AG09319 (cell line): ENCODE results near the gene KCNMB4.

ENCODE experiments used
- DNase-seq: peaks from one replicate; pipeline ENCODE4 v3.0.0-alpha.2; 2010; ENCODE audit warnings: low read depth; ENCODE audit errors: extremely low read depth
- CTCF ChIP-seq: IDR thresholded peaks from 2 replicates; pipeline ENCODE4 v1.5.1; 2011; ENCODE audit warnings: low read depth, mild to moderate bottlenecking, inconsistent platforms, low read length, moderate library complexity

KCNMB4 gene

GRCh38 chr12:70436836-70437235, 70.7 kb downstream of the KCNMB4 start:
- TF ChIP-seq CTCF, result no peak
- no peak for DNase-seq

DNA sequence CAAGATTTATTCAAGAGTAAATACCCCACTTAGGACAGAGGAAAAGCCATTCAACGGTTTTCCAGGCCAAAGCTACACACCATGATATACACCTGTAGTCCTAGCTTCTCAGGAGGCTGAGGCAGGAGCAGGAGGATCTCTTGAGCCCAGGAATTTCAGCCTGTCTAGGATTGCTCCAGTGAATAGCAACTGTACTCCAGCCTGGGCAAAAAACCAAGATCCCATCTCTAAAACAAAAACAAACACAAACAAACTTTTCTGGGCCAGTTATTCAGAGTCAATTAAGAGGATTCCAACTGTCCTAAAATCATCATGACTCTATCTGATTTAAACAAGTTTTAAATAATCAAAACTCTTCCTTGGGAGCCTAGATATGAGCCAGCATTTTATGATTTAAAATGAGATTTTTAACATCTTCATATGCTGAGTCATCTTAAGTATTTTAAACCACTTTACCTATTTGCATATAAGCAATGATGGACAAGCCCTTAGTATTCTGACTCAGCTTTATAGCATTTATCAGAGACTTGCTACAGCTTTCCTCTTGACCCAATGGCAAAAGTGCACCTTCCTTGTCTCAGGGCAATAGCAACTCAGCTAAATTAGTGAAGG, 77.1 kb downstream of the KCNMB4 start:
- TF ChIP-seq CTCF, result no peak
- DNase-seq, result no peak

DNA sequence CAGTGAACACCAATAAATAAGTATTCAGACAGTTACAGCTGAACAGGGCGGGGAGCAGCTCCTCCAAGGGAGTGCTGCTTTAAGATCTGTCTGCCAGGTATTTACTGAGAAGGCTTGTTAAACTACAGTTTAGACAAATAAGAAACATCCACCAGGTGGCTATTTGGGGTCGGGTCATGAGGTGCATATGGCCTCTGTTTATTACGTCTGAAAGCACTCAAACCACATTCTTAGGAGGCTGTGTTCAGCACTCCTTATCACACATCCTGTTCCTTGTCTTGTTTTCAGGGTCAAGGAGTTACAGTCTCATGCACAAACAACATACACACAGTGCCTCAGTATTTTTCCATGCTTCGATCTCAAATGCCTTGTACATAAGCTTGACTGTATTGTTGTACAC, 78.8 kb downstream of the KCNMB4 start:
- no peak for TF ChIP-seq CTCF
- DNase-seq, result no peak

DNA sequence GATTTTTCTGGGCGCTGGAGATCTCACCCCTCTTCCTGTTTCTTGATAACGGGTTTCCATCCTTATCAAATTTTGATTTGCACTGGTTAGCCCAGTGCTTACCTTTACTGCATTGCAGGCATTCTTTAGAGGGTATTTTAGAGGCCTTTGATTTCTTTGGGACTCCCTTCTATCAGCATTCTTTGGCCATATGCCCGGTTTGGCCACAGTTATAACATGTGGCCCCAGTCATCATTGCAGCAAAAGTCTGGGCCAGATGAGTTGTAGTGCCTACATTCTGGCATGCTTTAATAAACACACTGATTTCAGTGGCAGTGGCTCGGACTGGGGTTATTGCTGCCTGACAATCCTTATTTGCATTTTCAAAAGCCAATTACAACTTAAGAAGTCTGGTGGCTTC, 82.3 kb downstream of the KCNMB4 start:
- TF ChIP-seq CTCF, result no peak
- DNase-seq, result no peak

GRCh38 chr12:70449074-70449752, 83.1 kb downstream of the KCNMB4 start:
- TF ChIP-seq CTCF, result no peak
- no peak for DNase-seq

DNA sequence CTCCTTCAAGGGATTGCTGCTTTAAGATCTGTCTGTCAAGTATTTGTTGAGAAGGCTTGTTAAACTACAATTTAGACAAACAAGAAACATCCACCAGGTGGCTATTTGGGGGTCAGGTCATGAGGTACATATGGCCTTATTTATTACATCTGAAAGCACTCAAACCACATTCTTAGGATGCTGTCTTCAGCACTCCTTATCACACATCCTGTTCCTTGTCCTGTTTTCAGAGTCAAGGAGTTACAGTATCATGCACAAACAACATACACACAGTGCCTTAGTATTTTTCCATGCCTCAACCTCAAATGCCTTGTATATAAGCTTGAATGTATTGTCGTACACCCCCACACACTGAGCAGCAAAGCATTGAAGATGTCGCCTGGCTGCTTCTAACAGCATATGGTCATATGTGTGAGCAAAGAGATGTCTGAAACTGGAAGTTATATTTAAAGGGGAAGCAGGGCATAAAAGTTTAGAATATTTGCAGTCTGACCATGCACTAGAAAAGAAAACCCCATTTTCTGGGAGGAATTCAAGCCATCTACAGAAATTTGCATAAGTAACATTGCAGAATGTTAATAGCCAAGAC, 83.8 kb downstream of the KCNMB4 start:
- TF ChIP-seq CTCF, result no peak
- no peak for DNase-seq

DNA sequence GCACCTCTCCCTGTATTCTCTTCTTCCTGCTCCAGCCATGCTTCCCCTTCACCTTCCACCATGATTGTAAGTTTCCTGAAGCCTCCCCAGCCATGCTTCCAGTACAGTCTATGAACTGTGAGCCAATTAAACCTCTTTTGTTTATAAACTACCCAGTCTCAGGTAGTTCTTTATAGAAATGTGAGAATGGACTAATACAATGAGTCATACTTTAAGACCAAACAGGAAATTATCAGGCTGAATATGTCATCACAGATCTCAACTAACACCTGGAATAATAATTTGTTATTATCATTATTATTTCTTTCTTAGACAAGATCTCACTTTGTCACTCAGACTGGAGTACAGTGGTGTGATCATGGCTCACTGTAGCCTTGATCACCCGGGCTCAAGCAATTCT, 85.4 kb downstream of the KCNMB4 start:
- TF ChIP-seq CTCF, result no peak

More for the DNA sequence above, 85.4 kb downstream of the KCNMB4 start:
- DNase-seq, result no peak
